ENCODE measurements around the gene CISD3.
A peak's percentile ranks its signal among the peaks of the same experiment; 100 is the strongest.

The CISD3 gene, protein sequence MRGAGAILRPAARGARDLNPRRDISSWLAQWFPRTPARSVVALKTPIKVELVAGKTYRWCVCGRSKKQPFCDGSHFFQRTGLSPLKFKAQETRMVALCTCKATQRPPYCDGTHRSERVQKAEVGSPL

DNA sequence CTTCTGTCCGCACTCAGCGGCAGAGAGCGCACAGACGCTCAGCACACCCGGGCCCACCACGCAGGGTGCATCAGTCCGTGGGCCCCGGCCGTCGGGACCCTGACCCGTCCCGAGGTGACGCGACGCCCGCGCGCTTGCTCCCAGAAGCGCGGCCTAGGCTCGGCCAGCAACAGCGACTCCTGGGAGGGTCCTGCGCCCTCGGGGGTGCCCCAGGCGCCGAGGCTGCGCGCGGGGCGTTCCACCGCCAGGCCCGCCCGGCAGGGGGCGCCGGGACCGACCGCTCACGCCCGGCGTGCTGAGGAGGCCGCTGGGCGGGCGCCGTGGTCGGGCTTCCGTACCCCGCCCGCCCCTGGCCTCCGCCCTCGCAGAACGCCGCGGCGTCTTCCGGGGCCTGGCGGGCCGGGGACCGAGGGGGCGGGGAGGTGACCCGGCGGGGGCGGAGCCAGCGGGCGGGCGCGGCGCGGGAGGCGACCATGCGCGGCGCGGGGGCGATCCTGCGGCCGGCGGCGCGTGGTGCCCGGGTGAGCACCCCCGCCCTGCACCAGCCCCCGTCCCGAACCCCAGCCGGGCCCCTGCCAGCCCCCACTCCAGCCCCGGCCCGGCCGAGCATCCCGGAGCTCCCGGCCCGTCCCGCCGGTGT is at the start of gene CISD3:
Gene CISD3, plus strand, starts transcription at position 456 of the 640 bp plus-strand sequence. Its CDS starts 18 bp downstream, at position 474.
- peak; percentile 73 to 79 for DNase-seq (ENCODE audit: low read depth in 2 of 2)

DNA sequence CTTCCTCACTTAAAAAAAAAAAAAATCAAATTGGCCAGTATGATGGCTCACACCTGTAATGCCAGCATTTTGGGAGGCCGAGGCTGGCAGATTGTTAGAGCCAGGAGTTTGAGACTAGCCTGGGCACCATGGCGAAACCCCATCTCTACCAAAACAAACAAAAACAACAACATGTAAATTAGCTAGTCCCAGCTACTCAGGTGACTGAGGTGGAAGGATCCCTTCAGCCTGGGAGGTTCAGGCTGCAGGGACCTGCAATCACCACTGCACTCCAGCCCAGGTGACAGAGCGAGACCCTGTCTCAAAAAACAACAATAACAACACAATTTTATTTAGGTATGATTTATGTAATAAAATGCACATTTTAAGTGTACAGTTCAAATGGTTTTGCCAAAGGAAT is 49.0 kb upstream of the CISD3 start:
- no peak for DNase-seq (ENCODE audit: low read depth in 2 of 2)

DNA sequence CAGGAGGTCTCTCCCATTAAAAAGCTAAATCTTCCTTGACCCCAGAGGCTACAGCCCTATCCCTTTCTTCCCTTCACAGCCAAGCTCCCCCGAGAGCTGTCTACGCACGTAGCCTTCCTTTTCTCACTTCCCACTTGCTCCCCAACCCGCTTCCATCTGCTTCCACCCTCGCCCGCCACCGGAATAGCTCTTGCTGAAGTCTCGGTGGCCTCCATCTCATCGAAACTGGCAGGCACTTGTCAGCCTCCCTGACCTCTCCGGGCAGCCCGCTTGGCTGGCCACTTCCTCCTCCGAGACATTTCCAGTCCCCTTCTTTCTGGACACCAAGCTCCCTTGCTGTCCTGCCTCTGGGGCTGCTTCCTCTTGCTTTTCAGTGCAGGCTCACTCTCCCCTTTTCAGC is 44.6 kb upstream of the CISD3 start:
- DNase-seq (ENCODE audit: low read depth in 2 of 2) = no peak

DNA sequence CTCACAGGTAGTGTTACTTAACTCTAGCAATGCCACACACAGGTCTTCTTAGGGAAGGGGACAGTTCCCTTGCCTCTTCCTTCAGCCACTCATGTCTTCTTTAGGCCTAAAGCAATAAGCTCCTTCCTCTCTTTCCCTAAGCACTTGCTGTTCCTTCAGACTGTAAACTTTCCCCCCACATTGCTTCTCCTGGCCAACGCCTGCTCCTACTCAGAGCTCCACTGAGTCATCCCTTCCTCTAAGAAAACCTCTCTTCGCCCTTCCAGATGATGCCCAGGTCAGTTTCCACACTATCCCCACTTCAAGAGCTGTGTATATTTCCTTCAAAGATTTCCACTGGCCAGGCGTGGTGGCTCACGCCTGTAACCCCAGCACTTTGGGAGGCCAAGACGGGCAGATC is 42.9 kb upstream of the CISD3 start:
- DNase-seq (ENCODE audit: low read depth in 2 of 2) = no peak

DNA sequence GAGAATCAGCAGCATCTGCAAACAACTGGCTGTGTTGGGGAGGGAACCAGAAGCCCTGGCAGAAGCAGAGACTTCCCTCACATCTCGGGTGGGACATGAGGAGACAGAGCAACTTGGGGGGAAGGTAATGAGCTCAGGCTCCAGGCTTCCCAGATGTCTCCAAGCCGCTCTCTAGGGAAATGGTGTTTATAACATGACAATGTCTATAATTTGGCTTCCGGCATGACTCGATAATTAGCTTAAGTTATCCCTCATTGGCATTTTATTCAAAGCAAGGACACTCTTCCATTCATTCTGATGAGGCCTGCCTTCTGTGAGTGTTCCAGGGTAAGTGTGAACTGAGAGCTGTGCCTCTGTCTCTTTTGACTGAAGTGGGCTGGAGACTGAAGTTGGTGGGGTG is 39.8 kb upstream of the CISD3 start:
- DNase-seq (ENCODE audit: low read depth in 2 of 2) = no peak

DNA sequence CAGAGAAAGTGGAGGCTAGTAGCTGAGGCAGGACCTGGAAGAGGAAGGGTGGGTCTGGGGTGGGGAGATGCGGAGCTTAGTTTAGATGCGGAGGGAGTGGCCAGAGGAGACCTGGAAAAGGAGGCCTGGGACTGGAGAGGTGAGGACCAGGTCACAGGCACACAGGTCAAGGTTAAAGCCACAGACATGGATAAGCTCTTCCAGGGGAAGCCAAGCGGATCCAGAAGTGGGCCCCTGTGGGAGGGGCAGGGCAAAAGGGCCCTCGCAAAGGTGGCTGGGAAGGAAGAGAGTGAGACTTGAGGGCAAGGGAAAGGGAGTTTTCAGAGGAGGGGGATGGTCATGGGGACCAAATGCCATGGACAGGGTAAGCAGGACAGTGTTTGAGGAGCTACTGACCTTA is 39.0 kb upstream of the CISD3 start:
- DNase-seq (ENCODE audit: low read depth in 2 of 2) = no peak

DNA sequence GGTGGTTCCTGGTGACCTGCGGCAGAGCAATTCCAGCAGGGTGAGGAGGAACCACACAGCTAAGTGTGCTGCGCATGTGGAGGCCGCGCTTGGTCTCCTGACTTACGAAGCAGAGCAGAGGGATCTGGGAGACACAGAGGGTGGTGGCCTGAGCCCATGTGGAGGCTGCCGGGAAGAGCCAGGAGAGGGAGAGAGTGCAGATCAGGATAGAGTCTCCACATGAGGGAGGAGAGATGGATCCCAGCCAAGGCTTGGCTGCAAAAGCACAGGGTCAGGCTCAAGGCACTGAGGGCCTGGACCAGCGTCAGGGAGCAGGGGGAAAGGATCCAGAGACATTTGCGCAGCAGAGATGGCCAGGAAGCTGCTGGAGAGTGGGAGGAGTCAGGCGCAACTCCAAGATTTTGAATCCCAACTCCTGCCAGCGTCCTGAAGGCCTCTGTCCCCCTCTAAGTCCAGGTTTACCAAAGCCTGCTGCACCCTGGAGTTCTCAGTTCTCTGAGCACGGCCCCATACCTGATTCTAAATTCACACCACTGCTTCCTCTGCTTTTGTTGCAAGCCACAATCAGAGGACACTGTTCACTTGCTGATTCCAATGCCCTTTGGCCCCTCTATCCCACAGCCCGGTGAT is 36.3 kb upstream of the CISD3 start:
- DNase-seq (ENCODE audit: low read depth in 2 of 2) = no peak

DNA sequence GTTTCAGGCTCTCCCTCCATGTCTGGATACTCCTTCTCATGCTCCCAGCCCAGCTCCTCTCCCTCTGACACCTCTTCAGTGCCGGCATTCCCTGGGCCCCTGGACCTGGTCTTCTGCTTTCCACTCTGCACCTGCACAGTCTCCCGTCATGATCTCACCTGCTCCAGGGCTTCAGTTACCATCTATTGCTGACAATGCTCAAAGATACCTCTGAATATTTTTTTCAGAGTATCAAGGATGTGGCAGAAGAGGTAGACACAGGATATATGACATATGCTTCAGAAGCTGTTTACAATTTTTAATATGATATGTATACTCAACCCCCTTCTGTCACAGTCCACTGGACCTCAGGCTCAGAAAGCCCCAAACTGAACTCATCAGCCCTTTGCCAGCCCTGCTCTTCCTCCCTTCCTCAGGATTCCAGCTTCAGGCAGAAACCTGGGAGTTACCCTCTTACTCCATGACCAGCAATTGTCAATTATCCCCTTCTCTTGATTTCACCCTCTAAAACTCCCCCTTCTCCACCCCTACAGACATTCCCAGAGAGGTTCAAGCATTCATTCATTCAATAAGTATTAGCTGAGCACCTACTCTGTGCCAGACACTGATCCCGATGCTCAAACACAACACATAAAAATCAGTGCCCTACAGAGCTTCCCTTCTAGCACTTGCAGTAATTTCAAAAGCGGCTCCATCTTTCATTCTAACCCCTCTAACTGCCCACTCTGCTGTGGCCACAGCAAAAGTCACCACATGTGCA is 32.9 kb upstream of the CISD3 start:
- DNase-seq (ENCODE audit: low read depth in 2 of 2) = no peak

DNA sequence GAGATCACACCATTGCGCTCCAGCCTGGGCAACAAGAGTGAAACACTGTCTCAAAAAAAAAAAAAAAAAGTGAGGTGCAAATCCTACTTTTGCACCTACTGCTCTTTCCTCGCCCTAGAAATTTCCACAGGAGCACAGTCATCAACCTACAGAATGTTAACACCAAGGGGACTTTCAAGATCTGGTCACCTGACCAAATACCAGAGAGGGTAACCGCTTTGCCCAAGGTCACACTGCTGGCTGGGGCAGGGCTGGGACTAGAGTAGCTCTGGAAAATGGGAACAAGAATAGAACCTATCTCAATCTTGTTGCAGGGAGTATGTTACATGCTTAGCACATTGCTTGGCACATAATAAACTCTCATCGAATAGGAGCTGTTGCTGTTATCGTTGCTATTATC is 31.4 kb upstream of the CISD3 start:
- no peak for DNase-seq (ENCODE audit: low read depth in 2 of 2)

DNA sequence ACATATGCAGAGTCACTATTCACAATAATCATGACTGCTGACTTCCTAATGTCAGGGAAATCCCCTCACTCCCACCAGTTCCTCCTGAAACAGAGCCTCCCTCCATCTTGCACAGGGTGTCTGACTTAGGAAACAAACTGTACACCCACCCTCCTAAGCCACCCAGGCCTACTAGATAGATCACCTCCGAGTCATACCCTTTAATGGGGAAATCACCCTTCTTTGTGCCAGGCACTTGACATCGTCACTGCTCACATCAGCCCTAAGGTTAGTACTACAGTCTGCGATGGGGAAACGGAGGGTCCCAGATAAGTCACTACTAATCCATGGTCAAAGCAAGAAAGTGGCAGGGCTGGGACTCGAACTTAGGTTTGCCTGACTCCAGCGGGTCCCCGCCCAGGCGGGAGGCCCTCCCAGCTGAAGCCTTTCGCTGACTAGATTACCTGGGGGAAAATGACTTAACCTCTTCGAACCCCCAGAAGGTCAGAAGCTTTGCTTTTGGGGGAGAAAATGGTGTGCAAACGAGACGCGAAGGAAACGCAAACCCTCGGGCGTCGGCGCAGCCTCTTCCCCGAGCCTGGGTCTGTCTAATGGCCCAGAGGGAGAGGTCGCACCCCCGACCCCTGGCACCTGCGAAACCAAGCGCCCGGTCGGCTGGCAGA is 28.5 kb upstream of the CISD3 start:
- peak; percentile 74 to 77 for DNase-seq (ENCODE audit: low read depth in 2 of 2)

DNA sequence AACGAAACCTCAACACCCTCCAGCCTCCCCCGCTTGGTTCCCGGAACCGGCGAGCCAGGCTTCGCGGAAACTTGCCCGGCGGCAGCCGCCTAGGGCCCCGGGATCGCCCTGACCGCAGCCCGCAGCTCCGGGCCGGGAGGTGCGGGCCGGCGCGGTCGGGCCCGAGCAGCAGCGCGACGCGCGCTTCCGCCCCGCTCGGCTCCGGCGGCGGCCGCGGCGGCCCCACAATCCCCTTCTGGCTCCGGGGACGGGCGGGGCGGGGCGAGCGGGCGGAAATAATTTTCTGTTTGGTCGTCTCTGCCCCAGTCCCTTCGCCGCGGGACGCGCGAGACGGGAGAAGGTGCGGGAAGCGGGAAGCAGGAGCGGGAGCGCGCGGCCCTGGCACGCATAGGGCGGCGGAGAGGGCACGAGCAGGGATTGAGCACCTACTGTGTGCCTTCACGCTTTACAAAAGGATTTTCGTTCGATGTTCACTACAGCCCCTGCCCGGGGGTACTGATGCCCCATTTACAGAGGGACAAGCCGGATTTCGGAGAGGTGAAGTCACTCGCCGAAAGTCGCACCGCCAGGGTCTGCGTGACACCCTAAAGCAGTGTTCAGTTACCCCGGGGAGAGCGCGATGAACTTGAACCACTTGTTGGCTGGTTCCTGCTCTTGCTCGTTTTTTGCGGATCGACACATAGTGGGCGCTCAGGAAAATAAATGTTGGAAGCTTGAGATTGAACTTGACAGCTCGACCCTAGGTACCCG is 27.8 kb upstream of the CISD3 start:
- DNase-seq (ENCODE audit: low read depth in 2 of 2) = peak; percentile 64 to 69

DNA sequence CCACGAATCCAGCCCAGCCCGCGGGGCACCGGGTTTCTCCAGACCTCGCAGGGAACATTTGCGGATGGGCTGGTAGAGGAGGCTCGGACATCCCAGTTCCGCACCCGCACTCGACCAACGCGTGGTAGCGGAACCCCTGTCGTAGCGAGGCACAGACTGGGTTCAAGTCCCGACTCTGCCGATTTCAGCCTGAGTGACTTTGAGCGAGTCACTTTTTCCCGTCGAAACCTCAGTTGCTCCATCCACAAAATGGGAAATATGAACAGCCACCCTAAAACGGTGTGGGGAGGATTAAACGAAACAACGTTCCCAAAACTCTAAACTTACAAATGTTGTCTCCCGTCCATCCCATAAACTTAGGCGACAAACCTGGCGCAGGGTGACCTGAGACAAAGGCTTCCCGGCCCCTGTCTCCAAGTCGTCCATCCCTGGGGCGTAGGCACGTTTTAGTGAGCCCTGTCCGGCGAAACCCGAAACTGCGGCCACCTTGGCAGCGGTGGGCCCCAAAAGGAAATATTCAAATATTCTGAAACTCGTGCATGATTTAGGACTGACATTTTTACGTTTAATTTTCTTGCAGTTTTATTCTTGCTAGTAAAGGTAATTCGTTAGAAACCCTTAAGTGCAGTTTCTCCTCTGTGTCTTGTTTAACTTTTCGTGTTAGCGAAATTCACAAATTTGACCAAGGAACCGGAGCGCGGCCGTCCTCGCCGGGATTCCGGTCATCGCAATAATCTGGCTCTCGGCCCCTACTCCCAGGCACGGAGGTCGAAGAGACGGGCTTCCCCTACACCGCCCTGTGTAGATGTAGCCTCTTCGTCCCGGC is 27.0 kb upstream of the CISD3 start:
- peak in 1 of 2 donors; percentile 15 for DNase-seq (ENCODE audit: low read depth in 2 of 2)

DNA sequence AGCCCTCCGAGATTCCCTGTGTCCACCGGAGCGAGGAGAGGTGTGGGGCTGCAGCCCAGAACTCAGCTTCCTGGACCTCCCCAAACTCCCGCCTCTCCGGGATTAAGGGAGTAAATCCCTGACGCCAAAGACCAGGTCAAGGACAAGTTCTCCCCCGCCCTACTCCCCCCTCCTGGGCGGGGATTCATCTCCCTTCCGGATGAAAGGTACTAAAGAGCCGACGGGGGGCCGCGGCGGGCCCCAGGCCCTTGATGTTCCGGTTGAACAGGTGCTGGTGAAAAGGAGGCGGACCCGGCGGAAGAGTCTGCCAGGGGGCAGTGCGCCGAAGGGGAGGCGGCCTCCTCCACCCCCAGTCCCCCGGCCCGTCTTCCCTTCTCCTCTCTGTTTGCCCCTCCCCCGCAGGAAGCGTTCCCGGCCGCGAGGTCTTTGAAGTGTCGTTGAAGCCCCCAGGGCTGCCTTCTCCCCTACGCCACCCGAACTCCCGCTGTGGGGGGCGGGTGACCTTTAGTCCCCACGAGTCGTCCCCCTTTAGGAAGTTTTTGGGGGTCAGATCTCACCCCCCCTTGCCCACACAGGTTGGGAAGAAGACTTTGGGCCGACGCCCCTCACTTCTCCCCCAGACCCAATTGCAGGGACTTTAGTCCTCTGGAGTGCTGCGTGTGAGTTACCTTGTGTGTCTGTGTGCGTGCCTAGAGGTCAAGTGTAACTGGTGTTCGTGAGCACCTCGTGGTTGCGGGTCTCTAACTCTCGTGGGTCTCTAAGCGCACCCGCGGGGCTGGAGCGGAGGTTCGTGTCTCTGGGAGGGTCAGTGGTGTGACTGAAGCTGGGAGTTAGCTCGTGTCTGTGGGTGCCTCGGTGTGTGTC is 26.2 kb upstream of the CISD3 start:
- peak; percentile 77 to 90 for DNase-seq (ENCODE audit: low read depth in 2 of 2)

DNA sequence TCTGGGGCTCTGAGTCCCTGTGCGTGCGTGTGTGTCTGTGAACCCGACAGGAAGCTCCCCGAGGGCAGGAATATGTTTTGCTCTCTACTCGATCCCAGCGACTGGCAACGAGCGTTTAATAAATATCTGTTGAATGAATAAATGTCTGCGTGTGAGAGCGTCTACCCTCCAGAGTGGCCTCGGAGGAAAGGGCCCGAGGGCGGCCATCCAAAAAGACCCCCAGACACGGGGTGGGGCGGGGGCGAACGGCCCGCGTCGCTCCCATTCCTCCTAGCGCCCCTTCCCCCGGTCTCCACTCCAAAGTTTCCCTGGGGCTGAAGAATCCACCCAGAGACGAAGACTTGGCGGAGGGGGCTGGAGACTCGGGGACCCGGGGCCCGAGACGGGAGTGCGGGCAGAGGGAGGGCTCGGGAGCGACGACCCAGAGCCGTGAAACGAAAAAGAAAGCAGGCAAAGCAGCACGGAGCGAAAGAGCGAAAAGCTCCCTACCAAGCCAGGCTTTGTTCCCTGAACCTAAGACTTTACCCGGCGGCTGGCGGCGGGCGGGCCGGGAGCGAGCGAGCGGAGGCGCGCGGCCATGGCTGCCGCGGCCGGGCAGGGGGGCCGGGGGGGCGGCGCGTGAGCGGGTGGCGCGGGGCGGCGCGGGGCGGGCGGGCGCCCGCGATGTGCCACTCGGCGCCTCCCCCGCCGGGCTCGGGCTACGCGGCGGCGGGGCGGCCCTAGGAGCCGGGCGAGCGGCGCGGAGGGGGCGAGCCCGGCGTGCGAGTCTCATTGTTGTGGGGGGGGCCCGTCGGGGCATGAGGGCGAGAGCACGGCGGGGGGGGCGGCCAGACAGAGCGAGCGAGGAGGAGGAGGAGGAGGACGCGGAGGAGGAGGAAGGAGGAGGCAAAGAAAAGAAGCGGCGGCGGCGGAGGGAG is 25.3 kb upstream of the CISD3 start, which contains the start of gene MLLT6:
Gene MLLT6, plus strand, starts transcription at position 668 of the 917 bp plus-strand sequence. CDS start 360 bp downstream, outside the sequence.
- DNase-seq (ENCODE audit: low read depth in 2 of 2) = peak; percentile 61 to 64

DNA sequence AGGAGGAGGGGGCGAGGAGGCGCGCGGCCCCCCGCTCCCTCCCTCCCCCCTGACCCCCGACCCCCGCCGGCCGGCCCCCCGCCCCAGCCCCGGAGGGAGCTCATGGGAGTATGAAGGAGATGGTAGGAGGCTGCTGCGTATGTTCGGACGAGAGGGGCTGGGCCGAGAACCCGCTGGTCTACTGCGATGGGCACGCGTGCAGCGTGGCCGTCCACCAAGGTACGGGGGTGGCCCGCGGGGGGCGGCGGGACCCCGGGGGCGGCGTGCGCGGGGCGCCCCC is 24.7 kb upstream of the CISD3 start:
- no peak for DNase-seq (ENCODE audit: low read depth in 2 of 2)

DNA sequence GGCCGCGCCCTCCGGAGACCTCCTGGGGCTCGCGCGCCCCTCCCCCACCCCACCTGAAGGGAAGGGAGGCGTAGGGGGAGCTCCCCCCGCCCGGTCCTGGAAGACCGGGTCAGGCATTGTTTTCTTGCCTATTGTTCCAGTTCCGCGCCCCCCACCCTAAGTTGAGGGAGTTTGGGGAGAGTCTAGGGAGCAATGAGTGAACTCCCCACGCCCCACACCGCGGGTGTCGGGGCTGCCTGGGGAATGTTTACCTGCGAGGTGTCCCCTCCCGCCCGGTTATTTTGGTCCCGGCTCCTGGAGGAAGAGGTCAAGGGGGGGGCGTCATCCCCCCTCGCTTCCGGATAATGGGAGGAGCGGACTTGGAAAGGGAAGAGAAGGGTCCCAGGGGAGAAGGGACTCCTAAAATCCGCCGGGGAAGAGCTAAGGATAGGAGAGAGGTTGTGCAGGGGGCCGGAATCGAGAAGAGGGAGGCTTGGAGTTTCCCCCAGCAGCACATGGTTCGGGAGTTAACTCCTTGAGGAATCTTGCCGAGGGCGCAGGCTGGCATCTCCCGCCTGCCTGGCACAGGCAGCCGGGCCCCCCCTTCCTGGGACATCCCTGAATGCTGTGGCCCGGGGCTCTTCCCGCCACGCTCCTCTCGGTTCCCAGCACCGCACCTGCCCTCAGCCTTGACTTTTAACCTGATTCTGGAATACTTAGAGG is 24.2 kb upstream of the CISD3 start:
- no peak for DNase-seq (ENCODE audit: low read depth in 2 of 2)

DNA sequence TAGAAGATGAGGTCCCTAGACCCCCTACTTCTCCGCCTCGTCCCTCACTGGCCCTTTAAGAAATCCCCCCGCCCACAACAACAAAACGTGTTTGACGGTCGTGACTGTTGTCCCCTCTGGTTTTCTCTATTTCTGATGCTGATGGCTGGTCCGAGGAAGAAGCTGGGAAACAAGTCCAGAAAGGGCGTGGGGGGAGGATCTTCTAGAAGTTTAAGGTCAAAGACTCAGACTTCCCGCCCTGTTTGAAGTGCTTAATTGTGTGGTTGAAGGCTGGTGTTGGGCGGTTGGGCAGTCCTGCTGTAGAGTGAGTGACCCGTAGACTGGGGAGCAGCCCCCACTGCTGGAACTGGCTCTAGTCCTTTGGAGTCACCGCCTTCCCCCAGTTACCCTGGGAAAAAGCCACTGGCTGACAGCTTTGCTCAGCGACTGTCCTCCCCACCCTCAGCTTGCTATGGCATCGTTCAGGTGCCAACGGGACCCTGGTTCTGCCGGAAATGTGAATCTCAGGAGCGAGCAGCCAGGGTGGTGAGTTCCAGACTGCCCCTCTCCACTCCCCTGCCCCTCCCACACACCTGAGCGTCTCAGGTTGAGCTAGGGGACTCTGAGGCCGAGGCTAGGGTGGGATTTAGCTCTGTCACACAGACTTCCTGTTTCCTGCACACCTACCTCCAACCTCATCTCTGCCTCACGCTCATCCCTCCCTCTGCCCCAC is 23.5 kb upstream of the CISD3 start:
- DNase-seq (ENCODE audit: low read depth in 2 of 2) = no peak

All from activated CD4-positive, alpha-beta T cell treated with anti-CD3 and anti-CD28 coated beads for 24 hours (primary cell).